ENCODE measurements around the gene IVD.

IVD gene

DNA sequence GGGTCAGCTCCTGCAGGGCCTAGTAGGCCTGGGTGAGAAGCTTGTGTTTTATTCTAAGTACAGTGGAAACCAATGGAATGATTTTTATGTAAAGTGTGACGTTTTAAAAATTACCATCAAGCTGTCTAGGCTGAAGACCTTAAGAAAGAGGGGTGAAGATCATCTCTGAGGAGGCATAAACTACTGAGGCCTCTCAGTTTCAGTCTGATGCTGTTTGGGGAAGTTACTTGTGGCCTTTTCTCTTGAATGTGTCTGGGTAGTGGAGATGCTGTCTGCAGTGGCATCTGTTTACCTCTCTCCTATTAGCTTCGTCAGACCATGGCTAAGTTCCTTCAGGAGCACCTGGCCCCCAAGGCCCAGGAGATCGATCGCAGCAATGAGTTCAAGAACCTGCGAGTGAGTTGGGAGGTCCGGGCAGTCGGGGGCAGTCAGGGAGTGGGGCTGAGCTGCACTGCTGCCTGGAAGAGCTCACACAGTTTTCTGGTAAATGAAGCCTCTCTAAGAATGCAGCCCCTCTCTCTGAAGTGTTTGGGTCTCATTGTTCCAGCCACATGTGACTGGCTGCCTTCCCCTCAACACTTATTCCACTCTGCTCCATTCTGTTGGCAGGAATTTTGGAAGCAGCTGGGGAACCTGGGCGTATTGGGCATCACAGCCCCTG lies 1.9 kb downstream of the IVD start:
- Histone ChIP-seq H3K4me3 (ENCODE audit: low read depth, low read length) (no peak overlapping the region), H3K27me3 (replicated peaks) (no peaks in the 10 kb centered on the region), H3K36me3 (replicated peaks) (peaks cover 23% of the 10 kb centered on the region), H3K27ac (no peak overlapping the region)
- in situ Hi-C loops (cut with HindIII; ENCODE audit: low pct_ligation_motif_present, low sequenced_read_pairs): no loop called here
- DNase-seq: no peak
- TF ChIP-seq, protein P1, sequence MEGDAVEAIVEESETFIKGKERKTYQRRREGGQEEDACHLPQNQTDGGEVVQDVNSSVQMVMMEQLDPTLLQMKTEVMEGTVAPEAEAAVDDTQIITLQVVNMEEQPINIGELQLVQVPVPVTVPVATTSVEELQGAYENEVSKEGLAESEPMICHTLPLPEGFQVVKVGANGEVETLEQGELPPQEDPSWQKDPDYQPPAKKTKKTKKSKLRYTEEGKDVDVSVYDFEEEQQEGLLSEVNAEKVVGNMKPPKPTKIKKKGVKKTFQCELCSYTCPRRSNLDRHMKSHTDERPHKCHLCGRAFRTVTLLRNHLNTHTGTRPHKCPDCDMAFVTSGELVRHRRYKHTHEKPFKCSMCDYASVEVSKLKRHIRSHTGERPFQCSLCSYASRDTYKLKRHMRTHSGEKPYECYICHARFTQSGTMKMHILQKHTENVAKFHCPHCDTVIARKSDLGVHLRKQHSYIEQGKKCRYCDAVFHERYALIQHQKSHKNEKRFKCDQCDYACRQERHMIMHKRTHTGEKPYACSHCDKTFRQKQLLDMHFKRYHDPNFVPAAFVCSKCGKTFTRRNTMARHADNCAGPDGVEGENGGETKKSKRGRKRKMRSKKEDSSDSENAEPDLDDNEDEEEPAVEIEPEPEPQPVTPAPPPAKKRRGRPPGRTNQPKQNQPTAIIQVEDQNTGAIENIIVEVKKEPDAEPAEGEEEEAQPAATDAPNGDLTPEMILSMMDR (IDR thresholded peaks at IDR 0.05; ENCODE audit: low read depth, low read length, missing control alignments): no peak

DNA sequence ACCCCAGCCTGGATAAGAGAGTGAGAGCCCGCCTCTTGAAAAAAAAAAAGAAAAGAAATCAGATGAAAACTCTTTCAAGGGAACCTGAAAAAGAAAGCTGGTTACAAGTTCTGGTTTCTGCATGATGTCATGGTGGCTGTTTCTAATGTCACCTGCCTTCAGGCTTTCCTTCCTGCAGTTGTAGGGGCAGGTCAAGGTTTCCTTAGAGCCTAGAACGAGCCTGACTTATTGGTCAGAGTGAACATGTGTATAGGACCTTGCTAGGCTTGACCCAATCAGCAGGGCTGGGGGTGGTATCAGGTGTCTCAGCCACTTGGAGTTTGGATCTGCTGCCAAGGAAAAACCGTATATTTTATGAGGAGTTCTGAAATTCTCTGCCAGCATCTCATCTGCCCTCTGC lies 3.8 kb downstream of the IVD start:
- Histone ChIP-seq H3K4me3 (ENCODE audit: low read depth, low read length) (no peak overlapping the region), H3K27ac (no peak overlapping the region), H3K36me3 (replicated peaks) (peaks cover 40% of the 10 kb centered on the region), H3K27me3 (replicated peaks) (no peaks in the 10 kb centered on the region)
- no peak for DNase-seq
- in situ Hi-C loops (cut with HindIII; ENCODE audit: low pct_ligation_motif_present, low sequenced_read_pairs): no loop called here
- TF ChIP-seq, protein P1 (IDR thresholded peaks at IDR 0.05; ENCODE audit: low read depth, low read length, missing control alignments): no peak

DNA sequence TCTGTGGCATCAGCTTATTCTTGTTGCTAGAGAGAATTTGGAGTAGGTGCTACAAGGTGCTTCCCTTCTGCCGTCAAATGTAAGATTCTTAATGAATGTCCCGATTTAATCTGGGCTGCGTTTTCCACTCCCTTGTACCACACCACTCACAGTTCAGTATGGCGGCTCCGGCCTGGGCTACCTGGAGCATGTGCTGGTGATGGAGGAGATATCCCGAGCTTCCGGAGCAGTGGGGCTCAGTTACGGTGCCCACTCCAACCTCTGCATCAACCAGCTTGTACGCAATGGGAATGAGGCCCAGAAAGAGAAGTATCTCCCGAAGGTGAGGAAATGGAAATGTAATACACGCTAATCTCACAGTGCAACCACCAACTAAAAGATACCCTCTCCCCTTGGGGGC lies 4.9 kb downstream of the IVD start:
- no peak overlapping the region for H3K27ac ChIP-seq
- DNase-seq: no peak
- TF ChIP-seq, protein P1 (IDR thresholded peaks at IDR 0.05; ENCODE audit: low read depth, low read length, missing control alignments): no peak
- H3K27me3 ChIP-seq (replicated peaks): no peaks in the 10 kb centered on the region
- no peak overlapping the region for H3K4me3 ChIP-seq (ENCODE audit: low read depth, low read length)
- peaks cover 48% of the 10 kb centered on the region for H3K36me3 ChIP-seq (replicated peaks)
- in situ Hi-C loops (cut with HindIII; ENCODE audit: low pct_ligation_motif_present, low sequenced_read_pairs): no loop called here

DNA sequence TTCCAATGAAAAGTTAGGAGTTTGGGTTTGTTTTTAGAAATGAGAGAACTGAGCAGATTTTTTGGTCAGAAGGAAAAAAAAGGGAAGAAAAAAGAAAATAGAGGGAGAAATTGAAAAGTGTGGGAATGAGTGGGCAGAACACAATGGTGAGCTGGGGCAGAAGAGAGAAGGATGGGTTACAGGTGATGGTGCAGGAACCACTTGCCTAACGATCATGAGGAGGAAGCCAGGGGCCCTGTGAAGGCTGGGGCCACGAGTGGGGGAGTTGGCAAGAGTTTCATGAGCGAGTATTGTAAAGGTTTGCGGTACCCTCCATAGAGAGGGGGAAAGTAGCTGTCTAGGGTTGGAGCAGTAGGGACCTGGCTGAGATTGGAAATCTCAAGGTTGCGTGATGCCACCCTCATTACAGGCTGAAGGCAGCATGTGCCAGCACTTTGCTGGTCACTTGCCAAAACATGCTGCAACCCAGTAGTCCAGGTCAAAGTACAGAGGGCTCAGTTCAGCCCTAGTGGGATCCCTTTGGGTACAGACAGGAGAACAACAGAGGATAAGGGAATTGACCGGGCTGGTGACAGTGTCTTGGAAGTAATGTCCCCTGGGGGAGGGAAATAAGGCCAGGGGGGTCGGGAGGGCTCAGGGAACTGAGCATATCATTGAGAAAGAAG lies 6.6 kb downstream of the IVD start:
- H3K36me3 ChIP-seq (replicated peaks): peaks cover 50% of the 10 kb centered on the region
- no peak for DNase-seq
- TF ChIP-seq, protein P1 (IDR thresholded peaks at IDR 0.05; ENCODE audit: low read depth, low read length, missing control alignments): no peak
- no peak overlapping the region for H3K4me3 ChIP-seq (ENCODE audit: low read depth, low read length)
- no peak overlapping the region for H3K27ac ChIP-seq
- in situ Hi-C loops (cut with HindIII; ENCODE audit: low pct_ligation_motif_present, low sequenced_read_pairs): no loop called here
- H3K27me3 ChIP-seq (replicated peaks): no peaks in the 10 kb centered on the region

DNA sequence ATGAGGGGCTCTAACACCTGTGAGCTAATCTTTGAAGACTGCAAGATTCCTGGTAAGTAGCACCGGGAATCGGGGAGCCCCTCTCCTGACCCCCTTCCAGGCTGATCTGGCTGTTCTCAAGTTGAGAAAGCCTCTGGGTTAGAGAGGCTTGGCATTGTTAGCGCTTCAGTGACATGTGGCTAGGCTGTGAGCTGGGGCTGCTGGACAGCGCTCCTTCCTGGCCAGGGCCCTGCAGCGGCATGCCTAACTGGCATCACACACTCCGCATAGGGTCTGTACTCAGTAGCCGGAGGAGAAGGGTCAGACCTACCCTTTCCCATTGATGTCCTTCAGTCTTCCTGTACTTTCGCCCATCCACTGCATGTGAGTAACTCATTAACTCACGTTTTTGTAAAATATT lies 7.4 kb downstream of the IVD start:
- H3K36me3 ChIP-seq (replicated peaks): peaks cover 50% of the 10 kb centered on the region
- TF ChIP-seq, protein P1 (IDR thresholded peaks at IDR 0.05; ENCODE audit: low read depth, low read length, missing control alignments): no peak
- in situ Hi-C loops (cut with HindIII; ENCODE audit: low pct_ligation_motif_present, low sequenced_read_pairs): no loop called here

More for the DNA sequence above, 7.4 kb downstream of the IVD start:
- Histone ChIP-seq H3K27ac (no peak overlapping the region), H3K4me3 (ENCODE audit: low read depth, low read length) (no peak overlapping the region), H3K27me3 (replicated peaks) (no peaks in the 10 kb centered on the region)
- DNase-seq: no peak
